Measurements from ENCODE around the gene TMEM259.

The TMEM259 gene

GRCh38 chr19:1000591-1001537 is 20.1 kb downstream of the TMEM259 start:
- no peak for DNase-seq

- peak; percentile 56 for DNase-seq
Measured at GRCh38 chr19:1000095-1000494, 20.8 kb downstream of the TMEM259 start, which contains the start of gene GRIN3B. GRIN3B (plus strand) TSS chr19:1000419; CDS start chr19:1000438, 19 bp downstream.

- DNase-seq, result no peak
Measured at GRCh38 chr19:999379-999719, 21.6 kb downstream of the TMEM259 start.

GRCh38 chr19:998064-998463 is 22.9 kb downstream of the TMEM259 start:
- no peak for DNase-seq

- no peak for DNase-seq
Measured at GRCh38 chr19:996051-996838, 24.7 kb downstream of the TMEM259 start.

- DNase-seq, result no peak
Measured at GRCh38 chr19:995051-995827, 25.7 kb downstream of the TMEM259 start.

- DNase-seq, result no peak
Measured at GRCh38 chr19:994516-994915, 26.4 kb downstream of the TMEM259 start.

GRCh38 chr19:993831-994393 is 27.0 kb downstream of the TMEM259 start:
- DNase-seq, result no peak

- DNase-seq, result no peak
Measured at GRCh38 chr19:993361-993830, 27.5 kb downstream of the TMEM259 start.

- DNase-seq, result no peak
Measured at GRCh38 chr19:992670-993055, 28.3 kb downstream of the TMEM259 start.

- DNase-seq, result no peak
Measured at GRCh38 chr19:991932-992669, 28.8 kb downstream of the TMEM259 start.

GRCh38 chr19:991174-991931 is 29.6 kb downstream of the TMEM259 start:
- peak; percentile 94 for DNase-seq

GRCh38 chr19:990746-991145 is 30.2 kb downstream of the TMEM259 start:
- DNase-seq, result no peak

GRCh38 chr19:990119-990571 is 30.8 kb downstream of the TMEM259 start:
- DNase-seq, result no peak

GRCh38 chr19:989381-990081 is 31.4 kb downstream of the TMEM259 start:
- DNase-seq, result no peak

- DNase-seq, result no peak
Measured at GRCh38 chr19:988510-988909, 32.4 kb downstream of the TMEM259 start.

GRCh38 chr19:988081-988480 is 32.8 kb downstream of the TMEM259 start:
- DNase-seq, result no peak

- DNase-seq, result no peak
Measured at GRCh38 chr19:986083-986482, 34.8 kb downstream of the TMEM259 start.

GRCh38 chr19:984165-984967 is 36.6 kb downstream of the TMEM259 start, which contains the start of gene WDR18:
WDR18 (plus strand) TSS chr19:984345; CDS start chr19:984354, 9 bp downstream.
- DNase-seq, result peak; percentile 88

All from T1000 (cell line).